Umbilical cord (tissue), 2 donors: Measurements from ENCODE around the gene SNED1. TPM values are rescaled to one million over a fixed set of nuclear protein-coding genes. Genes with fewer than 3 reads are reported as not detected.

Experiments
- DNase-seq: peaks from one replicate; pipeline ENCODE4 v3.0.0-alpha.2; 2015; ENCODE audit warnings: low spot score
- total RNA-seq: library from RNA; depleted of rRNA; stranded (reverse); fragments of >200 nt; gene quantifications from one replicate; pipeline ENCODE4 v1.2.3, GENCODE V29; 2014; ENCODE audit warnings: low replicate concordance; ENCODE audit not compliant: insufficient read depth

SNED1 gene
- 3.6 TPM for total RNA-seq

- DNase-seq: peak; percentile 84
These were observed at the start of gene SNED1 for GRCh38 chr2:240997856-240998705. SNED1 (plus strand) TSS chr2:240998618; CDS start chr2:240998838, 220 bp downstream.

GRCh38 chr2:240948905-240949790 is 49.3 kb upstream of the SNED1 start:
- no peak for DNase-seq

- no peak for DNase-seq
These were observed 48.4 kb upstream of the SNED1 start for GRCh38 chr2:240949791-240950705.

- DNase-seq: no peak
These were observed 47.3 kb upstream of the SNED1 start for GRCh38 chr2:240951045-240951594.

- no peak for DNase-seq
These were observed 45.7 kb upstream of the SNED1 start for GRCh38 chr2:240952496-240953246.

GRCh38 chr2:240953426-240954410 is 44.7 kb upstream of the SNED1 start:
- DNase-seq: no peak

GRCh38 chr2:240954436-240955305 is 43.7 kb upstream of the SNED1 start:
- DNase-seq: no peak

DNA sequence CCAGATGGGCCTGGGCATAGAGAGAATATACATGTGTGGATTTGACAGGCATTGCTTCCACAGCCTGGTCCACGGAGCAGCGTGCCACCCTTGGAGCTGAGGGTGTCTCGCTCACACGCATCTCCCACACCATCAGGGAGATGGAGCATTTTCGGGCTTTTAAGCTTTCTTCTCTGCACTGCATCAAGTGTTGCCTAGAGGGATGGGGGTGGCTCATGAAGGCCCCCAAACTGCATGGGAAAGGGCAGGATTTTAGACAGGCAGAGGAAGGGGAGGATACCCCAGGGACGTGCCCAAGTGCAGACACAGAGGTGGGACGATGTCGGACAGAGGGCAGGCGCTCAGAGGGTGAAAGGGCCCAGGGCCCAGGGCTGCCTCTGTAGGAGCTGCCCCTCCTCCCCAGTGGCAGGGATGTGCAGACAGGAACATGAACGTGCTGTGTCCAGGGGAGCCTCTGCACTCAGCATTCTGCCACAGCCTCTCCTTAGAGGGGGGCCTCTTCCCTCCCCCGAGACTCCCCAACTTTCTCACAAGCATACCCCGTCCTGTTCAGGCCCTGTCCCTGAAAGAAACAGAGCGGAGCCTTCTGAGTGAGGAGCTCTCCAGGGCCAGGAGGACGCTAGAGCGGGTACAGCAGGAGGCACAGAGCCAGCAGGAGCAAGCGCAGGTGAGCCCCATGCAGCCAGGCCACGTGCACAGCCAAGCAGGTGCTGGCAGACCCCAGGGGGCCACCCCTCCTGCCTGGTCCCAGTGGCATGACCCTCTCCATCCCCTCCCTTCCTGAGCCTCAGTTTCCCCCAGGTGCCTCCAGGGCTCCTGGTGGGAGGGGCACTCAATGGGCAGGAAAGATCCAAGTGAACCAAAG is 42.9 kb upstream of the SNED1 start:
- DNase-seq: no peak

GRCh38 chr2:240956171-240956934 is 42.1 kb upstream of the SNED1 start:
- no peak for DNase-seq

GRCh38 chr2:240956935-240957655 is 41.3 kb upstream of the SNED1 start:
- no peak for DNase-seq

- DNase-seq: peak; percentile 80
These were observed 40.6 kb upstream of the SNED1 start for GRCh38 chr2:240957656-240958365.

GRCh38 chr2:240958366-240959213 is 39.8 kb upstream of the SNED1 start:
- no peak for DNase-seq

GRCh38 chr2:240959214-240959940 is 39.0 kb upstream of the SNED1 start:
- DNase-seq: no peak
